Germinal center (tissue), 1 donor: ENCODE measurements around the gene REXO5.

Experiments used
- DNase-seq: peaks from one replicate; pipeline ENCODE4 v3.0.0; 2012; ENCODE audit warnings: mixed read lengths, low spot score

REXO5 gene

GRCh38 chr16:20871941-20872815 is 65.9 kb downstream of the REXO5 start:
- DNase-seq, result no peak

GRCh38 chr16:20873331-20873730 is 67.0 kb downstream of the REXO5 start:
- DNase-seq, result no peak

GRCh38 chr16:20874088-20874581 is 67.8 kb downstream of the REXO5 start:
- DNase-seq, result no peak

GRCh38 chr16:20875355-20875650 is 69.0 kb downstream of the REXO5 start:
- DNase-seq, result peak; percentile 18

- no peak for DNase-seq
Observed at GRCh38 chr16:20878682-20879147, 72.4 kb downstream of the REXO5 start.

- no peak for DNase-seq
Observed at GRCh38 chr16:20879175-20880040, 73.1 kb downstream of the REXO5 start.

- no peak for DNase-seq
Observed at GRCh38 chr16:20880867-20881502, 74.7 kb downstream of the REXO5 start.

GRCh38 chr16:20881503-20881878 is 75.2 kb downstream of the REXO5 start:
- no peak for DNase-seq

GRCh38 chr16:20883554-20884239 is 77.4 kb downstream of the REXO5 start:
- no peak for DNase-seq

- DNase-seq, result no peak
Observed at GRCh38 chr16:20884240-20884556, 77.9 kb downstream of the REXO5 start.

GRCh38 chr16:20886320-20886719 is 80.0 kb downstream of the REXO5 start:
- DNase-seq, result no peak

GRCh38 chr16:20887207-20887606 is 80.9 kb downstream of the REXO5 start:
- no peak for DNase-seq

GRCh38 chr16:20889625-20890275 is 83.4 kb downstream of the REXO5 start:
- DNase-seq, result no peak

- no peak for DNase-seq
Observed at GRCh38 chr16:20894388-20894787, 88.1 kb downstream of the REXO5 start.

- DNase-seq, result no peak
Observed at GRCh38 chr16:20897253-20897897, 91.0 kb downstream of the REXO5 start.

- DNase-seq, result no peak
Observed at GRCh38 chr16:20897922-20898321, 91.6 kb downstream of the REXO5 start.

- no peak for DNase-seq
Observed at GRCh38 chr16:20899071-20899470, 92.7 kb downstream of the REXO5 start.
